ENCODE measurements around the gene ANKRD28.

DNA sequence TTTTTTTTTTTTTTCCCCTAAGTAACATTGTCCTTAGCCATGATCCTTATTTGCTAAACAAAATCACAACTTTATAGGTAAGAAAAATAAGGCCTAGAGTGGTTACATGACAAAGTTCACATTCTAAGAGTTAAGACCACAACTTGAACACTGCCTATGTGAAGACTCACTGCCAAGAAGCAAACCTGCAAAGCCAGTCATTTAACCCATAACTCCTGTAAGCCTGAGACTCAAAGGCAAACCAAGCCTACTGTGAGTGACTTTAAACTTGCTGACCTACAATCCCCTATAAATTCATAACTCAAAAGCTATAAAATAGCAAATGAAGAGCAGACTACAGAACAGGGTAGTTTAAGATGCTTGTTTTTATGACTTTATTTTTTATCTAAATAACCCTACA lies 12.9 kb upstream of the ANKRD28 start:
- no peak for TF ChIP-seq SMC3 (IDR thresholded peaks at IDR 0.05; ENCODE audit: low read depth, low read length)
- TF ChIP-seq RAD21 (IDR thresholded peaks at IDR 0.05; ENCODE audit: low read length) = no peak
- TF ChIP-seq, protein P1, sequence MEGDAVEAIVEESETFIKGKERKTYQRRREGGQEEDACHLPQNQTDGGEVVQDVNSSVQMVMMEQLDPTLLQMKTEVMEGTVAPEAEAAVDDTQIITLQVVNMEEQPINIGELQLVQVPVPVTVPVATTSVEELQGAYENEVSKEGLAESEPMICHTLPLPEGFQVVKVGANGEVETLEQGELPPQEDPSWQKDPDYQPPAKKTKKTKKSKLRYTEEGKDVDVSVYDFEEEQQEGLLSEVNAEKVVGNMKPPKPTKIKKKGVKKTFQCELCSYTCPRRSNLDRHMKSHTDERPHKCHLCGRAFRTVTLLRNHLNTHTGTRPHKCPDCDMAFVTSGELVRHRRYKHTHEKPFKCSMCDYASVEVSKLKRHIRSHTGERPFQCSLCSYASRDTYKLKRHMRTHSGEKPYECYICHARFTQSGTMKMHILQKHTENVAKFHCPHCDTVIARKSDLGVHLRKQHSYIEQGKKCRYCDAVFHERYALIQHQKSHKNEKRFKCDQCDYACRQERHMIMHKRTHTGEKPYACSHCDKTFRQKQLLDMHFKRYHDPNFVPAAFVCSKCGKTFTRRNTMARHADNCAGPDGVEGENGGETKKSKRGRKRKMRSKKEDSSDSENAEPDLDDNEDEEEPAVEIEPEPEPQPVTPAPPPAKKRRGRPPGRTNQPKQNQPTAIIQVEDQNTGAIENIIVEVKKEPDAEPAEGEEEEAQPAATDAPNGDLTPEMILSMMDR (conservative IDR thresholded peaks at IDR 0.05; ENCODE audit: low read depth, low read length) = no peak
- no peak for TF ChIP-seq POLR2A (IDR thresholded peaks at IDR 0.05; ENCODE audit: low read depth, low read length)
- TF ChIP-seq CEBPB (IDR thresholded peaks at IDR 0.05; ENCODE audit: low read depth, low read length) = no peak
- TF ChIP-seq ELK1 (IDR thresholded peaks at IDR 0.05; ENCODE audit: borderline replicate concordance, low read depth, low read length) = no peak
- no peak for TF ChIP-seq MXI1 (IDR thresholded peaks at IDR 0.05; ENCODE audit: borderline replicate concordance, low read depth, low read length)
- TF ChIP-seq RCOR1 (IDR thresholded peaks at IDR 0.05; ENCODE audit: insufficient replicate concordance, low read length) = no peak
- TF ChIP-seq MAZ (IDR thresholded peaks at IDR 0.05; ENCODE audit: borderline replicate concordance, low read depth, low read length) = no peak
- TF ChIP-seq USF2 (IDR thresholded peaks at IDR 0.05; ENCODE audit: low read depth, low read length) = no peak
- TF ChIP-seq CHD1 (IDR thresholded peaks at IDR 0.05; ENCODE audit: low read depth, low read length) = no peak
- TF ChIP-seq RFX5 (IDR thresholded peaks at IDR 0.05; ENCODE audit: low read depth, low read length) = no peak
- TF ChIP-seq NFE2L2 (IDR thresholded peaks at IDR 0.05; ENCODE audit: low read depth, low read length) = no peak

Measured in IMR-90 (cell line).